ENCODE measurements around the gene FAM118B.
"Not testable (repeated sequence)": the region's sequence is repeated elsewhere in the genome, so short reads cannot be mapped to it uniquely, and the experiment has no call there.

Gene FAM118B

DNA sequence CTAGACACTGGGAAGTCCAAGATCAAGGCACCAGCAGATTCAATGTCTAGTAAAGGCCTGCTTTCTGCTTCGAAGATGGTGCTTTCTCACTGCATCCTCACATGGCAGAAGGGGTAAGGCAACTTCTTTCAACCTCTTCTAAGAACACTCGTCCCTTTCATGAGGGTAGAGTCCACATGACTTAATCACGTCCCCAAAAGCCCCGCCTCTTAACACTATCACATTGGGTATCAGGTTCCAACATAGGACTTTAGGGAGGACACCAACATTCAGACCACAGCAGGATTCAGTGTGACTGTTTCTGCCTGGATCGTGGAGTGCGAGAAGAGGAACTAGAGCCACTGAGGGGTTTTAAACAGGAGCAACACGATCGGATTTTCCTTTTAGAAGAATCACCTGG is 67.6 kb downstream of the FAM118B start:
- no peak for DNase-seq

DNA sequence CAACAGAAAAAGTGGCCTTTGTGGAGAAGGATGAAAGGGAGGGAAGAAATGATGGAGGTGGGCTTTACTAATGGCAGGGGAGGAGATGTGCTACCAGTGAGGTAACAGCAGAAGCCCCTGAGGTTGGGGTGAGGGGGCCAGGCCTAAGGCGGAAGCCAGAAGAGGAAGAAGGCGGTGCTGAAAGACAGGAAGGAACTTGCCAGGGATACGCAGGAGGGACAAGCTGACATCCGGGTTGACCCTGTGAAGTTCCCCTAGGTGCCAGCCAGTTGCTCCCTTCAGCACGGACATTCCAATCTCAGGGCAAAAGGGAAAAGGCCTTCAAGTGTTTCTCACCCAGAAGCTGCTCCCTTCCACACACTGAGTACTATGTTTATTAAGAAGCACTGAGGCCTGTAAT is 69.0 kb downstream of the FAM118B start:
- no peak for DNase-seq

DNA sequence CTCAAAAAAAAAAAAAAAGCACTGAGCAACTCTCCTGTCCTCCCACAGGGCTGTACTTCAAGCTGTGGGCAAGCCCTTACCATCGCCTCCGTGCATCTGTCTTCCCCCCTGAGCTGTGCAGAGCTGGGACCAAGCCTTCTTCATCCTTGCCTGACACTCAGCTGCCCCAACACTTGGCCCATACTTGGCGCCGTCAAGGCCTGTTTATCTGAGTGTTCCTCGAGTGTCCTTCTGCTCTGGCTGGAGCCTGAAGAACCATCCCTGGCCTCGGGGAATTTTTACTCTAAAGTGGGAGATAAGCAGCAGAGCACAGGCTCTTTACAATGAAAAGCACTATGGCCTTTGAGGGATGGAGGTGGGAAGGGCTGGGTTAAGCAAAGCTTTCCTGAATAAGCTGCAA is 69.7 kb downstream of the FAM118B start:
- DNase-seq = no peak

DNA sequence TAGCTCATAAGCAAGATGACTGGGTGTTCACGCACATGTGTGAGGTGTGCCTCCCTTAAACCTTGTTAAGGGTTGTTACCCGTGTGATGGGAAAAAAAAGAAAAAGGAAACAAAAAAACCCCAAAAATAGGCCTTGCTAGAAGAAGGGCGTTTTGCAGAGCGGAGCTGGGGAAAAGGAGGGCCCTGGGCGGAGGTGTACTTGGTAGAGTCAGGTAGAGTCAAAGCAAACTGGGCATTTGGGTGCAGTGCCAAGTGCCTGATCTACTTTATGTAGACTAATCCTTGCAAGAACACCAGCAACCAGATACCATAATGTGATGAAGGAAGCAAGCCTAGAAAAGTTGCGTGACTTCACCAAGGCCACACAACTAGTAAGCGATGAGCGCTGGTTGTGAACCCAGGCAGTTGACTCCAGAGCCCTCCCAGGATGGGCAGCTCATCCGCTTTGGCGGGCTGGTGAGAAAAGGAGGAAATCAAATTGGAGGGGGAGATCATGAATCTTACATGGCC is 70.1 kb downstream of the FAM118B start:
- no peak for DNase-seq

DNA sequence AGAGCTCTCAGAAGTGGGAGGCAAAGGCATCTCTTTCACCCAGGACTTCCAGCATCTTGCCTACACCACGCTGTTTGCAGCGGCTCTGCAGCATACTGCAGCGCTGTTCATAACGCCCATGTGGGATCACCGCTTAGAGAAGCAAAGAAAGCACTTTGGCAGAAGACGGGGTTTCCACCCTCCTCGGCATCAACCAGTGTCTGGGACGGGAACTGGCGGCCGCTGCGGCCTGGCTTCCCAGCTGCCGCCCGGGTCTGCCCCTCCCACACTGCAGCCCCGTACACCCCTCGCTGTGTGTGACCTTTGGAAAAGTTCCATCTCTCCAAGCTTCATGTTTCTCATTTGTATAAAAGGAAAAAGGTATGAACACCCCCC is 70.8 kb downstream of the FAM118B start:
- DNase-seq = peak; percentile 37 to 42

DNA sequence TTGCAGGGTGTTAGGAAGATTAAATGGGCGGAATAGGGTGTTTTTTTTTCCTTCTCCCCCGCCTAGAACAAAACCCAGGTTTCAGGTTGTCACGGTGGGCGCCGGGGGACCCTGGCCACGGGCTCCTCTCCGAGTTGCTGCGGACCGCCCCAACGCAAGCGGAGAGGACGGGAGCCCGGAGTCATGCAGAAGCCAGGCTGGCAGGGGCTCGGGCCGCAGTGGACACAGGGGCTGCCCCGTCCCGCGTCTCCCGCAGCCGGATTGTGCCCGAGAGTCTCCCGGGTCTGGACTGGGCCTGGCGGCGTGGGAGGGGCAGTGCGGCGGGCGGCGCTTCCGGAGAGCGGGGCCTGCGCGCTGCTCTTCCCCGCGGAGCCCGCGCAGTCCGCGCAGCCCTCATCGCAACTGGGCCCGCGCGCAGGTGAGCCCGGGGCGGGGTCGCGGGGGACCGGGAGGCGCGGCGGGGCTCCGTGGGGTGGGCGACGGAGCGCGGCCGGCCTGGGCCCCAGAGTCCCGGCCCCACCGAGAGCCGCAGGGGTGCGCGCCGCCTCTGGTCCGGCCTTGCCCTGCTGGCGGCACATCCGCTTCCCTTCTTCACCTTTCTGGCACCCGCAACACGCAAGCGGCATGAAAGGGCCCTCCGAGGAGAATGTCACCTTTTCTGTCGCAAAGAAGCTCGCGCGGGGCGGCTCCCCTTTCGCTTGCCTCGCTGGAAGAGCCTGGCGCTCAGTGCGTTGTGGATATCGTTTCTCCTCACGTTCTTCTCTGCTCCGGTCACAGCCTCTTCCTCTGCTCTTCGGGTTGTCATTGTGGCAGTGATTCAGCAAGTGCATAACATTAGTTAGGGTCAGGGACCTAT is 71.4 kb downstream of the FAM118B start, which contains the start of gene TIRAP:
Gene TIRAP (plus strand): TSS at position 358 of the 856 bp plus-strand sequence. CDS start 7,802 bp downstream, outside the sequence.
- peak; percentile 62 for DNase-seq

DNA sequence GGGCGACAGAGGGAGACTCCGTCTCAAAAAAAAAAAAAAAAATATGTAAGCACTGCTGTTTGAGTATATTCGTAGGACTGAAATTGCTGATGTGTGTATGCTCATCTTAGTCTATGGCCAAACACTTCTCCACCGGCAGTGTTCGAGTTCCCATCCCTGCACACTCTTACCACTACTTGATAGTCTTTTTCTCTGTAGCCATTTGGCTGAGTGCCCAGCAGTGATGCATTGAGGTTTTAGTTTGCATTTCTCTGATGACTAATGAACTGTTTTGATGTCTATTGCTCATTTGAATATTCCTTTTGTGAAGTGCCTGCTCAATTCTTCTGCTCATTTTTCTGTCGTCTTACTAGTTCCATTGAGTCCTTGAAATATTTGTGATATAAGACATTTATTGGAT is 73.2 kb downstream of the FAM118B start:
- peak; percentile 90 for DNase-seq

DNA sequence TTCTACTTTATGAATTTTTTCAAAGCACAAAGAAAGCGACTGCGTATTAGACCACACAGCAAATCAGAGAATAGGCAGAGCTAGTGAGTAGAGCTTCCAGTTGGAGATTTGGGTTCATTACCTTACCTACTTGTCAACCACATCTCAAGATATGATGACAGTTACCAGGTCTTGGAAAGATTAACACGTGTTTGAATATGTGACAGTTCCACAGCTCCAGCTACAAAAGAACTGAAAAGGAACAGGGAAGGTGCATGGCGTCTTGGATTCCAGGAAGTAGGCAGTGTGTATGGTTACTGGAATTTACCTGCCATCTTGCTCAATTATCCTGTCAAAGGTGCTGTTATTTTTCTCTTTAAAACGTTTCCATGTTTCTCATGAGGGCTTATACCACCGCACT is 76.7 kb downstream of the FAM118B start:
- DNase-seq = no peak

DNA sequence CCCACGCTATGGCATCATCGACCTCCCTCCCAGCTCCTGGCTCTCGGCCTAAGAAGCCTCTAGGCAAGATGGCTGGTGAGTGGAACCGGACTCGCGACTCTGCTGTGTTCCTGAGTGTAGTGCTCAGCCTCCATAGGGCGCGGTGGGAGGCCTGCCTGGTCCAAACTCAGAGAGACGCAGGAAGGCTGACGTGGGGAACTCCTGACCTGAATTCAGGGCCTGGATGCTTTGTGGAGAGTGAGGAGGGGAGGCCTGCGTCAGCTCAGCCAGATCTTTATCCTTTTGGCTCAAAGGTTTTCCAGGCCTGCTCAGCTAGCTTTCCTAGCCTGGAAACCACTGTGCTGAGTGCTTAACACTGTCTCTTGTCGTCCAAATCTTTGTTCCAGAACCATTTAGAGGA is 79.3 kb downstream of the FAM118B start:
- no peak for DNase-seq

DNA sequence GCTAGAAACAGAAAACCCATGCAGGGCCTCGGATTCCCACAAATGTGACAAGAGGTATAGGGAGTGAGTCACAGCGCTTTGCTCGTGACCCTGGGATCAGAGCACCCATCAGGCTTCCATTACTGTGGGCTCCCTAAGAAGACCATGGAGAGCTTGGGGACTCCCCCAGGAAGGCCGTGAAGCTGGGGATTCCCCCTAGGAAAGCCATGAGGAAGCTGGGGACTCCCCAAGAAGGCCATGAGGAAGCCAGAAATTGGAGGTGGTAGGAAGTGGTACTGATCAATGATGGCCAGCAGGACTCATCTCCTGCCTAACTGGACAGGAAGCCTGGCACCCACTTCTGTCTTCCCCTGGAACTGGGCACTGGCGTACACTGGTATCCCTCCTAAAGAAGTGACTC is 82.1 kb downstream of the FAM118B start:
- no peak for DNase-seq

DNA sequence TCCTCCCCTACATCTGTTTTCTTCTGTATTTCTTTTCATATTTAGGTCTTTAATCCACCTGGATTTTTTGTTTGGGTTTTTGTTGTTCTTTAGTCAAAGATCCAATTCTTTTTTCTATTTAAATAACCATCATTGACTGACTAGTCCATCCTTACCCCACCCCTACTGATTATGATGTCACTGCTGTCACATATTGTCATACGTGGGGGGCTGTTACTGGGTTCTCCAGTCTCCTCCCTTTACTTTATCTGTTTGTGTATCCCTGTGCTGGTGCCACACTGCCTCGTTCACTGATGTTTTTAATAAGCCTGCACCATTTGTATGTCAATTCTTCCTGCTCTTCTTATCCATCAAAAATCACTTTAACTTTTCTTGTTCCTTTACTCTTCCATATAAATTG is 85.4 kb downstream of the FAM118B start:
- no peak for DNase-seq

DNA sequence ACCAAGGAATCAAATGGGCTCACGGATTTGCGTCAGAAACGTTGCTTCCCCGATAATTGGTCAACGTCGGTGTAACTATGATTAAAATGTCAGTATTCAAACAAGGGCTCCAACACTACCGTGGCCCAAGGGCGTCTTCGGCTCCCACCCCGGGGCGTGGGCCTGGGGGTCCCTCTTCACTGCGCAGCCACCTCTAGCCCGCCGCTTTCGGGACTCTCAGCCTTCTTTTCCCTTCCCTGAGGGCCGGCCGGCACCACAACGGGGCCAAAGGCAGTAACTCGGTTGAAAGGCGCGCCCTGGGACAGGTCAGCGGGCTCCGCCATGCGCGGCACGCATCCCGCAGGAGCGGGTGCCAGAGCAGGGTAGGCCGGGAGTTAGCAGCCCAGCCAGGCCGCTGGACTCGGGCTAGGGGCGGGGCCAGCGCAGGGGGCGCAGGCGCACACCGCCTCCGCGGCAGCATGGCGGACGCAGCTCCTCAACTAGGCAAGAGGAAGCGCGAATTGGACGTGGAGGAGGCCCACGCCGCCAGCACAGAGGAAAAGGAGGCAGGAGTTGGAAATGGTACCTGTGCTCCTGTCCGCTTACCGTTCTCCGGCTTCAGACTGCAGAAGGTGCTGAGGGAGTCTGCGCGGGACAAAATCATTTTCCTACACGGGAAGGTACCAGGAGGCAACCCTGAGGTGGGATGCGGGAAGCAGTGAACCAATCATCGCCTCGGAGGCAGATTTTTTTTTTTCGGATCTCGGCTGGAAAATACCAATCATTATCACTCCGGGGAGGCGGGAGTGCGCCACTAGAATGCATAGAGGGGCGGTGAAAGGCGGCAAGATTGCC is 92.3 kb downstream of the FAM118B start, which contains the start of gene DCPS:
Gene DCPS (plus strand): TSS at position 438 of the 834 bp plus-strand sequence. CDS start 21 bp downstream, at position 459.
- DNase-seq = peak; percentile 87 to 89

DNA sequence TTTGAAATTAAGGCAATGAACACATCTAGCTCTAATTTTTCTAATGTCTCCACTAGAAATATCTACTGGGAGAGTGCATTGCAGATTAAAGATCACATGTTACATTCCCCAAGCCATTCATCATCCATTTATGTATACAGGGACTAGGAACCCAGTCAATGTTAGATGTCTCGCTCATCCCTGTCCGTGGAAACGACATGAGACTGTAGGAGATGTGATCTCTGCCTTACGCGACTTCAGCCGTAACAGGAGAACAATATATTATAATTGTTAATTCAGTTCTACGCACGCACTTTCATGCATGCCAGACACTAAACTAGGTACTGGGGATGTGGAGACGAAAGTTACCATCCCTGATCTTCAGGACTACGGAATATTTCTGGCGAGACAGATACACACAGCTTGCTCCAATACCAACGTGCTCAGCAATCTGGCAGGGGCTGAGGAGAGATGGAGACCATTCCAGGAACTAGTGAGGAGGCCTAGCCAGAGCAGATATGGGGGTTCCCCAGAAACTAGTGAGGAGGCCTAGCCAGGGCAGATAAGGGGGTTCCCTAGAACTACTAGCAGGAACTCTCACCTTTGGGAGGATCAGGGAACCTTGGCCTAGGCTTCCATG is 93.0 kb downstream of the FAM118B start:
- DNase-seq = no peak

DNA sequence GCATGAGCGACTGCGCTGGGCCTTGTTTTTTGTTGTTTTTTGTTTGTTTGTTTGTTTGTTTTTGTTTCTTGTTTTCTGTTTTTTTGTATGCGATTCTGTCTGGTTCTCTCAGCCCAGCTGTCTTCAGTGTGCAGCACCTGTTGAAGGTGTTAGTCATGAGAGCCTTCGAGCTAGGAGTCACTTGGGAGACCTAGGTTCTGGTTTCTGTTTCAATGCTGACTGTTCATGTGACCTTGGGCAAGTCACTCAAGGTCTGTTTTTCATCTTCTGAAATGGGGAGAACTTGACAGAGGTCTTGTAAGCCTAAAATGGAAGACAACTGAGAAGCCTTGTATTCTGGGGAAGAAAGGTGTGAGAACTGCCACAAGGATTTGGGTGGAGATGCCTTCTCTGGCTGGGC is 94.1 kb downstream of the FAM118B start:
- no peak for DNase-seq

DNA sequence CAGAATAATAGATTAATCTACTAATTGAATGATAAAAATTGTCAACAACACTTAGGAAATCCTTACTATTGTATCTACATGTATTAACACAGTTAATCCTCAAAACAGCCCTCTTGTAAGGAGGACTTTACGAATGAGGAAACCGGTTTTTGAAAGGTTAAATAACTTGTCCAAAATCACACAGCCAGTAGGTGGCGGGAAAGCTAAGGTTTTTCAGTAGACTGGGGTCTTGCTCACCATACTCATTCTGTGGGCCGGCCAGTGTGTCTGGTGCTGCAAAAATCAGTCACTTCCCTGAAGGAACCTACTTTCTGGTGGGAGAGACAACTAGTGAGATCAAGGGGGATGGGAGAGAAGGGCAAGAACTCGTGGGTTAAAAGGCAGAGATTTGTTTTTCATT is 96.1 kb downstream of the FAM118B start:
- DNase-seq = no peak

DNA sequence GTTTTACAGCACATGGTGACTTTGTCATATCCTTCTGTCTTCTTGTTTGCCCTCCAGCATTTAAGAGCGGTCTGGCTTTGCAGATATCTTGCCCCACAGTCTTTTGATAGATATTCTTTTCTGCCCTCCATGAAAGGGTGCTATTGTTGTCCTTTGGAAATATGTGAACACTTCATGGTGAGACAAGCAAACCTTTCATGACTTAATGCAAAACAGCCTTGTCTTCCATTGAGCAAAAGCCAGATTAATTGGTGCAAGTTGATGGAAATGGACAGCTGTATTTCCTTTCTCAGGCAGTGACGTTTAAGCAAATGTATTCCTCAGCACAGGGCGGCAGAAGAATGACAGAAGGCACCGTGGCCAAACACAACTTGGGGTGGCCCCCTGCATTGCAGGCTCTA is 96.7 kb downstream of the FAM118B start:
- DNase-seq = no peak

DNA sequence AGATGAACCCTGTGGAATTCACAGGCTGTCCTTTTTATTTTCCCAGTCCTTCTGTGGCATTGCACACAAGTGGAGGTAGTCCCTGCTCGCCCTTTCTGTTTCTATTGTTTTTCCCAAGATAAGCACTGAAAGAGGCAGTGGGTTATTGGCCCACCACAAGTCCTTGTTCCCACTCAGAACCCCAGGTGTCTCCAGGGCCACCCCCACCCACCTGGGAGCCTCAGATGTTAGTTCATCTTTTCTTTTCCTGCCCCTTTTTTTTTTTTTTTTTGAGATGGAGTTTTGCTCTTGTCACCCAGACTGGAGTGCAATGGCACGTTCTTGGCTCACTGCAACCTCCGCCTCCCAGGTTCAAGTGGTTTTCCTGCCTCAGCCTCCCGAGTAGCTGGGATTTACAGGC is 97.2 kb downstream of the FAM118B start:
- DNase-seq = not testable (repeated sequence)

DNA sequence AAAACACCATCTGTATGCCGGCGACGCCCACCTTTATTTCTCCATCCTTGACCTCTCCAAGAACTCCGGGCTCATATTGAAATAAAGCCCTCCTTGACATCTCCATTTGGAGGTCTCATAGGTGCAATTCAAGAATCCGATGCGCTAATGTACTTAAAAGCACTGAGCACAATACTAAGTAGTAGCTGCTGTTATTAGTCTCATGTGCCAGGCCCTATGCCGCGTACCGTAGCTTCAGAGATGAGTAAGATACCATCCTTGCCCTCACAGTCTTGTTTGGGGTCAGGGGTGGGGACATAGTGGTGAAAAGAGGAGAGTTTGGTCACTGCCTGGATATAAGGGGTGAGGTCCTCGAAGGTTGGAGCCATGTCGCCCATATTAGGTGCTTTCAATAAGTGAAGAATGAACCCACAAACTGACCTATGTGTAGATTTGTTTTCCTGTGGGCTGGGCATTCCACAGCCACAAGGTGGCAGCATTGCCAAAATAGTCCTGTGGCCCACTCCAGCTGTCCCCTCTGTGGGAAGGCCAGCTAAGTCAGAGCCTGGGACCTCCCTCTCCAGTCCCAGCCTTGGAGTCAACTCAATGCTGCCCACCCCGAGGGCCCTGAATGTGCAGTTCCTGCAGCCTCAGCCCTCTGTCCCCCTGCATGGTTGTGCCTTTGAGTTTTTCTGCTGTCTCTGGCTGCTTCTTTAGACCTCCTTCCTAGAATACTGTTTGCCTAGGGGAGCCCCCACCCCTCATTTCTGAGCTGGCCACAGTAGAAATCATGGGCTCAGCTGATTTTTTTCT is 98.8 kb downstream of the FAM118B start:
- DNase-seq = peak; percentile 65 to 68

DNA sequence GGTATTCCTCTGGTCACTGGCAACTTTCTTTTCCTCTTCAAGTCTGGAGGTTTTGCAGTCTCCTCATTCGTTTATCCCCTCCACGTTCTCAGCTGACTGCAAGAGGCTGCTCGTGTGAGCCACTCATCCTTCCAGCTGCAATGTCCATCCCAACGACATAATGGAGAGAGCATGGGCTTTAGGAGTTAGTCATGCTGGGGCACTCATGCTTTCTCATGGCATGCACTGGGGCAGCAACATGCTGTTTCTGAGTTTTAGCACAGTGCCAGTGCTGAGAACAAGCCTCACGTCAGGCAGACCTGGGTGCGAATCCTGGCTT is 99.4 kb downstream of the FAM118B start:
- DNase-seq = no peak

DNA sequence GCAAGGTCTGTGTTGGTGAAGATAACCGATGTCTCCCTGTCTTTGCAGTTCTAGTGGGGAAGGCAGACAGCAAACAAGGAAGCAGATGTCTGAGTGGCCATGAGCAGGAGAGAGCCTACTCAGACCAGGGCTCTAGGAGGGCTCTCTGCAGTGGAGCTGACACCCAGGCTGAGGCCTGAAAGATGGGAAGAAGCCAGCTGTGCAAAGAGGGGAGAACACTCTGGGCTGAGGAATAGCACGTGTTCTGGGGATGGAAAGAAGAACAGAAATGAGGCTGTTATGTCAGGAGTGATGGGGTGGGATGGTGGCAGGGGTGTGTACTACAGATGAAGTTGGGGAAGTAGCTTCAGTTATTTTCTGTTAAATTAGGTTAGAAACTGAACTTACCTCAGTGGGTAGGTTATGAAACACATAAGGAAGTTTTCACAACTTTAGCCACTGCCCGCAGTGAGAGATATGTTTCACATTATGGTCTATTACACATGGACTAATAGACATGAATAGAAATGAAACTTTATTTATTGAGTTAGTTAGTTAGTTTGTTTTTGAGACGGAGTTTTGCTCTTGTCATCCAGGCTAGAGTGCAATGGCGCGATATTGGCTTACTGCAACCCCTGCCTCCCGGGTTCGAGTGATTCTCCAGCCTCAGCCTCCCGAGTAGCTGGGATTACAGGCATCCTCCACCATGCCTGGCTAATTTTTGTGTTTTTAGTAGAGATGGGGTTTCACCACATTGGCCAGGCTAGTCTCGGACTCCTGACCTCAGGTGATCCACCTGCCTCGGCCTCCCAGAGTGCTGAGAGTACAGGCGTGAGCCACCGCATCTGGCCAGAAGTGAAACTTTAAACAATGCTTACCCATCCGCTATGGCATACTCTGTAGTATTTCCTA is 100.1 kb downstream of the FAM118B start:
- no peak for DNase-seq

Measured in stimulated activated CD4-positive, alpha-beta T cell treated with anti-CD3 and anti-CD28 coated beads, Interleukin-2, amount 100 ng/mL, for 24 hours (primary cell).